ENCODE results near the gene STAB1.

DNA sequence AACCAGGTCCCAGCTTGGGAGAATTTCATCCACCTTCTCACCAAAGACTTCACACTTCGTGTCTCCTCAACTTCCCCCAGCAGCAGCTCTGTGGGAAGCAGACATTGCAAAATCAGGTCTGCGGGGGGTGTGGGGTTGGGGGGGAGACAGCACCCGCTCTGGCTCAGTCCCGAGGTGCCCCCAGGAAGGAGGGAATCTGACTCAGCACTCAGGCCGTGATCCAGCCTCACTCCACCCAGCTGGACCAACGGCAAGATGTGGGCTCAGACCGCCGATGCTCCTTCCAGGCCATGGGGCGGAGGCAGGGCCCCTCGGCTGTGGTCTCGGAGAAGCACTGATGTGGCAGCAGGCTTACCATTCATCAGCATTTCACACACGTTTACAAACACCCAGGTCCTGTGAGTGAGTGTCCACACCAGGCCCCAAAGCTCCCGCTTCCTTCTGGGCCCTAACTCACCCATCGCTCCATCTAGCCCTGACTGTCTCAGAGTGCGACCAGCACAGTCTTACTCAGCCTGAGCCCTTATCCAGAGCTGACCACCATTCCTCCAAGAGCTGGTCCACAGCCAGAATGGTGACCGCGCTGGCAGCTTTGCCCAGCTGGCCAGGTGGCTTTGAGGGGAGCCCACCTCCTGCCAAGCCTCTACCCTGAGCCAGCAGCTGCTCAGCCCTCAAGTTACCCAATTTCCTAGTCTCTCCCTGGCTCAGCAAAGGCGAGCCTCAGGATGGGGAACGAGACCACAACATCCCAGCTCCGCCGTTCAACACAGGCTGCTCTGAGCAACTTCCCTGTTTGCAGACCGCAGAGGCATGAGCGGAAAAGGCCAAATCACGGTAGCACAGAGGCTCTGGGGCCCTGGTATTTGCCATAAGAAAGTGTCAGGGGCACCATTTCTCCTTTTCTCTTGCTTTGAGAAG, 3.3 kb downstream of the STAB1 start:
- TF ChIP-seq, protein P1, sequence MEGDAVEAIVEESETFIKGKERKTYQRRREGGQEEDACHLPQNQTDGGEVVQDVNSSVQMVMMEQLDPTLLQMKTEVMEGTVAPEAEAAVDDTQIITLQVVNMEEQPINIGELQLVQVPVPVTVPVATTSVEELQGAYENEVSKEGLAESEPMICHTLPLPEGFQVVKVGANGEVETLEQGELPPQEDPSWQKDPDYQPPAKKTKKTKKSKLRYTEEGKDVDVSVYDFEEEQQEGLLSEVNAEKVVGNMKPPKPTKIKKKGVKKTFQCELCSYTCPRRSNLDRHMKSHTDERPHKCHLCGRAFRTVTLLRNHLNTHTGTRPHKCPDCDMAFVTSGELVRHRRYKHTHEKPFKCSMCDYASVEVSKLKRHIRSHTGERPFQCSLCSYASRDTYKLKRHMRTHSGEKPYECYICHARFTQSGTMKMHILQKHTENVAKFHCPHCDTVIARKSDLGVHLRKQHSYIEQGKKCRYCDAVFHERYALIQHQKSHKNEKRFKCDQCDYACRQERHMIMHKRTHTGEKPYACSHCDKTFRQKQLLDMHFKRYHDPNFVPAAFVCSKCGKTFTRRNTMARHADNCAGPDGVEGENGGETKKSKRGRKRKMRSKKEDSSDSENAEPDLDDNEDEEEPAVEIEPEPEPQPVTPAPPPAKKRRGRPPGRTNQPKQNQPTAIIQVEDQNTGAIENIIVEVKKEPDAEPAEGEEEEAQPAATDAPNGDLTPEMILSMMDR (IDR thresholded peaks at IDR 0.05), result no peak
- TF ChIP-seq POLR2A (IDR thresholded peaks at IDR 0.05), result no peak
